A549 (cell line): ENCODE data around the gene SLC35F3. TPM values are rescaled to one million over a fixed set of nuclear protein-coding genes. Genes with fewer than 3 reads are reported as not detected.

Experiments
- ATAC-seq, 2 experiments: fragments of 200-7000 bp in 1 of 2; fragments of >200 bp in 1 of 2; cut with Nextera tagmentation in 1 of 2; cut with Tn5 transposase in 1 of 2; 3 replicates each; pipeline versions ENCODE4 v1.8.0 to v1.9.1; 2018 to 2020; ENCODE audit warnings: mild to moderate bottlenecking in 1 of 2, moderate library complexity in 1 of 2
- CTCF ChIA-PET: fragments of 300-600 bp; sonication (Branson Sonifier 250); formaldehyde crosslinking; extraction: SDS; loops from one replicate; lab custom pipeline; 2021; ENCODE audit warnings: antibody characterized with exemption, inconsistent platforms; lab: Yijun Ruan, JAX
- POLR2A ChIA-PET: fragments of 350-600 bp; formaldehyde crosslinking; extraction: SDS; loops from one replicate; lab custom pipeline; 2021; ENCODE audit warnings: antibody characterized with exemption, inconsistent platforms; lab: Yijun Ruan, JAX
- DNase-seq, 2 experiments: peaks; one replicate each; pipeline versions ENCODE4 v3.0.0 to v3.0.0-alpha.2; 2011 to 2016; ENCODE audit warnings: low read depth in 1 of 2, low spot score in 1 of 2
- FAIRE-seq: peaks from 2 replicates; lab custom pipeline; 2011; peaks lifted over from hg19 to GRCh38; lab: Jason Lieb, UNC
- H3K27ac ChIP-seq, 2 experiments: fragments of >200 bp; sonication (Bioruptor Twin); formaldehyde crosslinking; 3 replicates each; pipeline ENCODE4 v1.5.1; 2016 to 2017
- H3K4me1 ChIP-seq: fragments of >200 bp; sonication (Bioruptor Twin); formaldehyde crosslinking; 3 replicates; pipeline ENCODE4 v1.6.1; 2016
- H3K4me2 ChIP-seq: fragments of >200 bp; sonication (Bioruptor Twin); formaldehyde crosslinking; 3 replicates; pipeline ENCODE4 v1.6.1; 2016
- H3K4me3 ChIP-seq: fragments of >200 bp; sonication (Bioruptor Twin); formaldehyde crosslinking; 3 replicates; pipeline ENCODE4 v1.5.1; 2016
- H3K9me3 ChIP-seq: fragments of >200 bp; sonication (Bioruptor Twin); formaldehyde crosslinking; 3 replicates; pipeline ENCODE4 v1.6.1; 2016
- BCL3 ChIP-seq: fragments of >200 bp; sonication (Bioruptor Twin); formaldehyde crosslinking; IDR thresholded peaks from 3 replicates; pipeline ENCODE4 v1.6.1; 2016
- BHLHE40 ChIP-seq: IDR thresholded peaks from 2 replicates; pipeline ENCODE4 v1.6.1; 2012; ENCODE audit warnings: low read depth, low read length, inconsistent platforms
- CBX2 ChIP-seq: fragments of 200-600 bp; sonication (generic); IDR thresholded peaks from 2 replicates; pipeline ENCODE4 v1.6.1; 2016; ENCODE audit warnings: low read depth, mild to moderate bottlenecking, borderline replicate concordance
- CBX8 ChIP-seq: fragments of 200-600 bp; sonication (generic); IDR thresholded peaks from 2 replicates; pipeline ENCODE4 v1.6.1; 2016
- CEBPB ChIP-seq, 2 experiments: fragments of >200 bp in 1 of 2; sonication (Bioruptor Twin) in 1 of 2; formaldehyde crosslinking in 1 of 2; IDR thresholded peaks; 2 replicates each; pipeline ENCODE4 v1.6.1; 2012 to 2016
- CHD2 ChIP-seq: fragments of 150-350 bp; IDR thresholded peaks from 2 replicates; pipeline ENCODE4 v1.6.1; 2014; ENCODE audit warnings: low read length; ENCODE audit not compliant: partially characterized antibody
- CHD4 ChIP-seq: fragments of 200-600 bp; sonication (generic); IDR thresholded peaks from 2 replicates; pipeline ENCODE4 v1.6.1; 2016; ENCODE audit warnings: antibody characterized with exemption, mild to moderate bottlenecking, borderline replicate concordance
- EHF ChIP-seq: fragments of 250-450 bp; sonication (Bioruptor Pico); IDR thresholded peaks from 2 replicates; pipeline ENCODE4 v1.5.0; 2020; ENCODE audit warnings: mild to moderate bottlenecking
- EHMT2 ChIP-seq: fragments of 200-600 bp; sonication (generic); IDR thresholded peaks from 2 replicates; pipeline ENCODE4 v1.6.1; 2016; ENCODE audit warnings: antibody characterized with exemption, low read depth, mild to moderate bottlenecking, moderate library complexity
- FOSB ChIP-seq: fragments of 250-450 bp; sonication (Bioruptor Pico); IDR thresholded peaks from 2 replicates; pipeline ENCODE4 v1.5.0; 2020; ENCODE audit warnings: mild to moderate bottlenecking, moderate library complexity
- FOSL2 ChIP-seq, 2 experiments: fragments of 450-650 bp in 1 of 2; fragments of >200 bp in 1 of 2; sonication (Bioruptor Twin) in 1 of 2; formaldehyde crosslinking; IDR thresholded peaks; 2 replicates each; pipeline versions ENCODE4 v1.5.0 to v1.6.1; 2016 to 2020; ENCODE audit warnings: mild to moderate bottlenecking in 1 of 2, moderate library complexity in 1 of 2
- FOXS1 ChIP-seq: fragments of 250-450 bp; sonication (Bioruptor Pico); IDR thresholded peaks from 2 replicates; pipeline ENCODE4 v1.5.0; 2020; ENCODE audit warnings: mild to moderate bottlenecking, moderate library complexity
- HOXB13 ChIP-seq: fragments of 250-450 bp; sonication (Bioruptor Pico); IDR thresholded peaks from 2 replicates; pipeline ENCODE4 v1.5.0; 2020; ENCODE audit warnings: low read depth, mild to moderate bottlenecking, moderate library complexity
- HOXB5 ChIP-seq: fragments of 250-450 bp; sonication (Bioruptor Pico); IDR thresholded peaks from 2 replicates; pipeline ENCODE4 v1.5.0; 2020; ENCODE audit warnings: mild to moderate bottlenecking, moderate library complexity
- MAFK ChIP-seq: fragments of 450-650 bp; IDR thresholded peaks from 2 replicates; pipeline ENCODE4 v1.6.1; 2014; ENCODE audit not compliant: partially characterized antibody
- MYC ChIP-seq: IDR thresholded peaks from 2 replicates; pipeline ENCODE4 v1.6.1; 2012; ENCODE audit warnings: mild to moderate bottlenecking, inconsistent platforms, low read length, improper control_type of control experiment, borderline replicate concordance
- NFE2L2 ChIP-seq: fragments of 150-350 bp; conservative IDR thresholded peaks from 2 replicates; pipeline ENCODE4 v1.6.1; 2014; ENCODE audit warnings: low read length
- NPAS2 ChIP-seq: fragments of 250-450 bp; sonication (Bioruptor Pico); IDR thresholded peaks from 2 replicates; pipeline ENCODE4 v1.8.0; 2022; ENCODE audit warnings: mild to moderate bottlenecking, moderate library complexity, borderline replicate concordance
- NR3C1 ChIP-seq: fragments of >200 bp; sonication (Bioruptor Twin); formaldehyde crosslinking; IDR thresholded peaks from 3 replicates; pipeline ENCODE4 v1.6.1; 2017
- POLR2A ChIP-seq: IDR thresholded peaks from 2 replicates; pipeline ENCODE4 v1.6.1; 2012; ENCODE audit warnings: mild to moderate bottlenecking, low read length
- RCOR1 ChIP-seq: fragments of 150-350 bp; IDR thresholded peaks from 2 replicates; pipeline ENCODE4 v1.6.1; 2014; ENCODE audit warnings: antibody characterized with exemption, low read length, low read depth
- RFX5 ChIP-seq: fragments of 450-650 bp; IDR thresholded peaks from 2 replicates; pipeline ENCODE4 v1.7.1; 2014; ENCODE audit warnings: antibody characterized with exemption, mild to moderate bottlenecking, moderate library complexity
- TFCP2L1 ChIP-seq: fragments of 250-450 bp; sonication (Bioruptor Pico); IDR thresholded peaks from 2 replicates; pipeline ENCODE4 v1.5.0; 2021; ENCODE audit warnings: mild to moderate bottlenecking
- ZFP36 ChIP-seq: fragments of 450-650 bp; IDR thresholded peaks from 2 replicates; pipeline ENCODE4 v1.6.1; 2014; ENCODE audit warnings: borderline replicate concordance; ENCODE audit not compliant: partially characterized antibody
- ZNF302 ChIP-seq: fragments of 250-450 bp; sonication (Bioruptor Pico); IDR thresholded peaks from 2 replicates; pipeline ENCODE4 v1.9.0; 2021; ENCODE audit warnings: inconsistent platforms, mild to moderate bottlenecking, moderate library complexity
- ZSCAN20 ChIP-seq: fragments of 250-450 bp; sonication (Bioruptor Pico); IDR thresholded peaks from 2 replicates; pipeline ENCODE4 v1.8.0; 2022; ENCODE audit warnings: mild to moderate bottlenecking, moderate library complexity
- WGBS: methylation state at CpG from one replicate; pipeline ENCODE4 v1.1.6; 2017; ENCODE audit errors: missing lambda C conversion rate; 5-methylcytosine and 5-hydroxymethylcytosine counted together
- polyA plus RNA-seq, 4 experiments: library from polyadenylated mRNA; depleted of rRNA in 3 of 4; stranded (reverse); fragments of >200 nt; fragmentation: RNase III in 1 of 4; extraction: RNeasy Plus Mini Kit Qiagen cat#74134 plus additional on column Dnase treatment in 1 of 4; gene quantifications; 2 replicates in 3 of 4; 3 replicates in 1 of 4; pipeline ENCODE4 v1.2.3, GENCODE V29; 2011 to 2017
- TF ChIP-seq, protein P1 (sequence below): fragments of 250-450 bp; sonication (Bioruptor Pico); IDR thresholded peaks from 2 replicates; pipeline ENCODE4 v1.5.0; 2021; ENCODE audit warnings: mild to moderate bottlenecking, moderate library complexity, borderline replicate concordance
- TF ChIP-seq, protein P2 (sequence below): IDR thresholded peaks from 2 replicates; pipeline ENCODE4 v1.6.1; 2012

SLC35F3 gene
- polyA plus RNA-seq, 2 of the 4 experiments (the other 2 are of a cell fraction), result 5.5 to 7.8 TPM

- H3K27ac ChIP-seq, result no peak overlapping the region
- H3K4me1 ChIP-seq, result no peaks in the 10 kb centered on the region
- WGBS, result 72% methylated on average over 4 of the region's 4 CpGs
- DNase-seq, result no peak
- H3K4me3 ChIP-seq, result no peak overlapping the region
- ATAC-seq, result no peak
- no peak for FAIRE-seq
- CTCF ChIA-PET, result interaction anchor here (1.3 to 5.1 kb wide), 2 partner anchors 15 to 141 kb away, joined by 8 to 32 read pairs; no protein-coding TSS in a partner anchor
- POLR2A ChIA-PET, result no interaction called here
- H3K9me3 ChIP-seq, result no peaks in the 10 kb centered on the region
- TF ChIP-seq RFX5, result no peak
- TF ChIP-seq CHD4, result no peak
- TF ChIP-seq CEBPB (IDR thresholded peaks at IDR 0.05), result no peak
- H3K4me2 ChIP-seq, result no peak overlapping the region
Measured at GRCh38 chr1:234170067-234170466, 265.6 kb downstream of the SLC35F3 start.

- ATAC-seq (no peak), FAIRE-seq (no peak), DNase-seq (no peak)
- H3K4me1 ChIP-seq, result no peaks in the 10 kb centered on the region
- no peak overlapping the region for H3K4me3 ChIP-seq
- ChIA-PET CTCF (interaction anchor here (1.3 to 5.1 kb wide), 3 partner anchors 14 to 140 kb away, joined by 3 to 32 read pairs (median 8); no protein-coding TSS in a partner anchor), POLR2A (no interaction called here)
- H3K27ac ChIP-seq, result no peak overlapping the region
- no peaks in the 10 kb centered on the region for H3K9me3 ChIP-seq
- TF ChIP-seq BHLHE40 (no peak), EHF (no peak), FOSL2 (IDR thresholded peaks at IDR 0.05) (no peak), FOSL2 (CRISPR knock-in tag; IDR thresholded peaks at IDR 0.05) (no peak), RCOR1 (no peak), TFCP2L1 (no peak), RFX5 (no peak), FOXS1 (CRISPR knock-in tag) (no peak), HOXB5 (CRISPR knock-in tag) (no peak), CHD2 (no peak), CBX2 (no peak), HOXB13 (CRISPR knock-in tag) (no peak), CBX8 (no peak), NPAS2 (CRISPR knock-in tag) (no peak), MAFK (no peak)
- TF ChIP-seq, protein P1, sequence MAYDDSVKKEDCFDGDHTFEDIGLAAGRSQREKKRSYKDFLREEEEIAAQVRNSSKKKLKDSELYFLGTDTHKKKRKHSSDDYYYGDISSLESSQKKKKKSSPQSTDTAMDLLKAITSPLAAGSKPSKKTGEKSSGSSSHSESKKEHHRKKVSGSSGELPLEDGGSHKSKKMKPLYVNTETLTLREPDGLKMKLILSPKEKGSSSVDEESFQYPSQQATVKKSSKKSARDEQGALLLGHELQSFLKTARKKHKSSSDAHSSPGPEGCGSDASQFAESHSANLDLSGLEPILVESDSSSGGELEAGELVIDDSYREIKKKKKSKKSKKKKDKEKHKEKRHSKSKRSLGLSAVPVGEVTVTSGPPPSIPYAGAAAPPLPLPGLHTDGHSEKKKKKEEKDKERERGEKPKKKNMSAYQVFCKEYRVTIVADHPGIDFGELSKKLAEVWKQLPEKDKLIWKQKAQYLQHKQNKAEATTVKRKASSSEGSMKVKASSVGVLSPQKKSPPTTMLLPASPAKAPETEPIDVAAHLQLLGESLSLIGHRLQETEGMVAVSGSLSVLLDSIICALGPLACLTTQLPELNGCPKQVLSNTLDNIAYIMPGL (CRISPR knock-in tag), result no peak
- TF ChIP-seq, protein P2, sequence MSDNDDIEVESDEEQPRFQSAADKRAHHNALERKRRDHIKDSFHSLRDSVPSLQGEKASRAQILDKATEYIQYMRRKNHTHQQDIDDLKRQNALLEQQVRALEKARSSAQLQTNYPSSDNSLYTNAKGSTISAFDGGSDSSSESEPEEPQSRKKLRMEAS, result no peak
- WGBS, result 77% methylated on average over 7 of the region's 7 CpGs
- H3K4me2 ChIP-seq, result no peak overlapping the region
Measured at GRCh38 chr1:234170622-234171021, 266.1 kb downstream of the SLC35F3 start.

DNA sequence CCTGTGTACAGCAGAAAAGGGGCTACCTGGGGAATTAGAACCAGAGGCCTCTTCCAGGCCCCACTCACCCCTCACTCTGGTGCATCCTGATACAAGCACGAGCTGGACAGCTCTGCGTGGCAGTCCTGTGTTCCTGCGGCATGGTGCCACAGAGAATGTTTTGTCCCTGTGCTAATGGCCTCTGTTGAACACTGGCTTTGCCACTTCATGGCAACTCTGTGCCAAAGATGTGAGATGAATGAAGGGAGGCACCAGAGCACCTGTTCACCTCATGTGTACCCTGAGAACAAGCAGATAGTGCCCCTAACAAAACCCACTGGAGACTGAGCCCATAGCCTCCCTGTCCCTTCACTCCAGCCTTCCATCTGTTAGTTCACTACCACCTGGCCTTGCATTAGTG, 269.5 kb downstream of the SLC35F3 start:
- POLR2A ChIA-PET, result no interaction called here
- Histone ChIP-seq H3K9me3 (peaks cover 4% of the 10 kb centered on the region; the same call in 1 of the 3 replicates), H3K4me3 (no peak overlapping the region), H3K4me2 (no peak overlapping the region), H3K4me1 (no peaks in the 10 kb centered on the region), H3K27ac (no peak overlapping the region)
- CTCF ChIA-PET, result interaction anchor here (1.1 to 1.3 kb wide), 3 partner anchors 24 to 136 kb away, joined by 3 to 4 read pairs (median 4); no protein-coding TSS in a partner anchor
- FAIRE-seq (no peak), DNase-seq (no peak), ATAC-seq (no peak)
- TF ChIP-seq ZNF302 (CRISPR knock-in tag) (no peak), ZFP36 (no peak), MYC (no peak), NFE2L2 (no peak), FOSB (CRISPR knock-in tag) (no peak), EHF (no peak), NR3C1 (no peak), POLR2A (no peak), ZSCAN20 (CRISPR knock-in tag) (no peak), NPAS2 (CRISPR knock-in tag) (no peak), BCL3 (no peak), EHMT2 (no peak)
- 90% methylated on average over 3 of the region's 3 CpGs for WGBS
